NT2/D1 (cell line): Measurements from ENCODE around the gene HAGHL.
"Not testable (repeated sequence)": the region's sequence is repeated elsewhere in the genome, so short reads cannot be mapped to it uniquely, and the experiment has no call there.

ENCODE experiments used
- DNase-seq: peaks from one replicate; pipeline ENCODE4 v3.0.0-alpha.2; 2011; ENCODE audit warnings: low read depth, low spot score
- H3K27me3 ChIP-seq: 2 replicates; pipeline ENCODE4 v1.6.0; 2011; ENCODE audit warnings: mild to moderate bottlenecking; ENCODE audit not compliant: insufficient read length, insufficient read depth
- H3K36me3 ChIP-seq: 2 replicates; pipeline ENCODE4 v1.6.1; 2011; ENCODE audit warnings: mild to moderate bottlenecking, low read length, mixed read lengths; ENCODE audit not compliant: insufficient read depth, insufficient read length
- H3K4me1 ChIP-seq: 2 replicates; pipeline ENCODE4 v1.5.1; 2011; ENCODE audit not compliant: insufficient read depth, insufficient read length
- H3K4me3 ChIP-seq: 2 replicates; pipeline ENCODE4 v1.5.1; 2011; ENCODE audit warnings: low read depth; ENCODE audit not compliant: insufficient read length
- H3K9ac ChIP-seq: 2 replicates; pipeline ENCODE4 v1.6.0; 2011; ENCODE audit warnings: low read depth; ENCODE audit not compliant: insufficient read length
- H3K9me3 ChIP-seq: 2 replicates; pipeline ENCODE4 v1.5.1; 2011; ENCODE audit warnings: mild to moderate bottlenecking, low read length; ENCODE audit not compliant: insufficient read depth
- SUZ12 ChIP-seq: IDR thresholded peaks from 2 replicates; pipeline ENCODE4 v1.6.1; 2011; ENCODE audit not compliant: insufficient read length, insufficient read depth; ENCODE audit errors: extremely low read depth
- YY1 ChIP-seq: IDR thresholded peaks from 2 replicates; pipeline ENCODE4 v1.6.1; 2011; ENCODE audit not compliant: insufficient read length, insufficient read depth
- ZNF274 ChIP-seq: IDR thresholded peaks from 2 replicates; pipeline ENCODE4 v1.6.1; 2011; ENCODE audit warnings: mild to moderate bottlenecking, low read depth, low read length

HAGHL gene

GRCh38 chr16:710500-711075, 16.3 kb upstream of the HAGHL start:
- H3K4me3 ChIP-seq = no peak overlapping the region
- H3K9ac ChIP-seq = peak overlapping the region; percentile 50
- H3K9me3 ChIP-seq = no peaks in the 10 kb centered on the region
- peaks cover 36% of the 10 kb centered on the region for H3K4me1 ChIP-seq
- H3K36me3 ChIP-seq = no peaks in the 10 kb centered on the region
- DNase-seq = no peak
- H3K27me3 ChIP-seq = peaks cover 59% of the 10 kb centered on the region
- TF ChIP-seq YY1 (no peak), SUZ12 (no peak), ZNF274 (no peak)

- Histone ChIP-seq H3K27me3 (peaks cover 55% of the 10 kb centered on the region), H3K9ac (peak overlapping the region; percentile 50)
These were observed 15.8 kb upstream of the HAGHL start for GRCh38 chr16:711084-711483.

GRCh38 chr16:711548-712320, 15.2 kb upstream of the HAGHL start:
- Histone ChIP-seq H3K9ac (peak overlapping the region; percentile 23), H3K9me3 (no peaks in the 10 kb centered on the region)
- DNase-seq = peak; percentile 70

More at GRCh38 chr16:711084-711483, 15.8 kb upstream of the HAGHL start:
- TF ChIP-seq YY1 (no peak), SUZ12 (no peak), ZNF274 (no peak)
- H3K36me3 ChIP-seq = no peaks in the 10 kb centered on the region
- H3K4me3 ChIP-seq = no peak overlapping the region
- DNase-seq = no peak
- H3K4me1 ChIP-seq = peaks cover 38% of the 10 kb centered on the region
- H3K9me3 ChIP-seq = no peaks in the 10 kb centered on the region

GRCh38 chr16:712740-713250, 14.1 kb upstream of the HAGHL start:
- Histone ChIP-seq H3K4me1 (peaks cover 45% of the 10 kb centered on the region), H3K27me3 (peaks cover 38% of the 10 kb centered on the region)
- H3K4me3 ChIP-seq, H3K36me3 ChIP-seq, H3K9me3 ChIP-seq, H3K9ac ChIP-seq: not testable (repeated sequence)
- DNase-seq = peak; percentile 94

More at GRCh38 chr16:711548-712320, 15.2 kb upstream of the HAGHL start:
- H3K4me3 ChIP-seq = no peak overlapping the region
- no peaks in the 10 kb centered on the region for H3K36me3 ChIP-seq
- no peak for TF ChIP-seq SUZ12
- TF ChIP-seq YY1 = no peak
- peaks cover 49% of the 10 kb centered on the region for H3K27me3 ChIP-seq
- H3K4me1 ChIP-seq = peaks cover 39% of the 10 kb centered on the region

- peaks cover under 1% of the 10 kb centered on the region for H3K36me3 ChIP-seq
- TF ChIP-seq SUZ12 (no peak), ZNF274 (no peak), YY1 (no peak)
- H3K9me3 ChIP-seq = no peaks in the 10 kb centered on the region
- peaks cover 25% of the 10 kb centered on the region for H3K27me3 ChIP-seq
- peak overlapping the region; percentile 21 for H3K4me3 ChIP-seq
- H3K9ac ChIP-seq = peak overlapping the region; percentile 74
- H3K4me1 ChIP-seq = peaks cover 54% of the 10 kb centered on the region
- DNase-seq = no peak
These were observed 12.8 kb upstream of the HAGHL start for GRCh38 chr16:714079-714478.

- H3K36me3 ChIP-seq = peaks cover 2% of the 10 kb centered on the region
- H3K4me1 ChIP-seq = peaks cover 59% of the 10 kb centered on the region
- TF ChIP-seq YY1 = no peak
- TF ChIP-seq ZNF274 = no peak
- no peak for TF ChIP-seq SUZ12
- H3K9me3 ChIP-seq = no peaks in the 10 kb centered on the region
- peak within 1 kb of the TSS; percentile 76 for H3K4me3 ChIP-seq
- peaks cover 18% of the 10 kb centered on the region for H3K27me3 ChIP-seq
- peak; percentile 77 for DNase-seq
- peak within 1 kb of the TSS; percentile 90 for H3K9ac ChIP-seq
These were observed 12.1 kb upstream of the HAGHL start, which contains the start of gene METRN for GRCh38 chr16:714558-715476. METRN (plus strand) TSS chr16:715118; CDS start chr16:715290, 172 bp downstream.
